ENCODE measurements around the gene CCBE1. TPM values are rescaled to one million over a fixed set of nuclear protein-coding genes. Genes with fewer than 3 reads are reported as not detected.

The CCBE1 gene
- total RNA-seq, 1 experiment from 2014 or later, result 0.09 TPM

GRCh38 chr18:59689756-59690155 is 7.5 kb downstream of the CCBE1 start:
- Mint-ChIP-seq H3K27ac (ENCODE audit: unreplicated experiment) (no peak overlapping the region), H3K36me3 (ENCODE audit: insufficient read depth, unreplicated experiment) (no peaks in the 10 kb centered on the region), H3K4me3 (ENCODE audit: unreplicated experiment) (no peak overlapping the region), H3K4me1 (ENCODE audit: low read depth, unreplicated experiment) (no peaks in the 10 kb centered on the region), H3K27me3 (ENCODE audit: insufficient read depth, unreplicated experiment) (no peaks in the 10 kb centered on the region), H3K9me3 (ENCODE audit: unreplicated experiment) (no peaks in the 10 kb centered on the region)
- CTCF ChIA-PET, result no interaction called here
- no peak for DNase-seq
- Histone ChIP-seq H3K36me3 (ENCODE audit: control insufficient read depth, insufficient read depth, low read length) (no peaks in the 10 kb centered on the region), H3K9me3 (no peaks in the 10 kb centered on the region), H3K4me3 (ENCODE audit: low read depth, low read length) (no peak overlapping the region), H3K4me1 (no peaks in the 10 kb centered on the region), H3K27me3 (replicated peaks; ENCODE audit: control insufficient read depth, insufficient read depth, low read length) (no peaks in the 10 kb centered on the region)
- POLR2A ChIA-PET, result no interaction called here
- intact Hi-C loops (cut with micrococcal nuclease; ENCODE audit: unreplicated experiment), result no loop called here
- no peak for TF ChIP-seq CTCF (IDR thresholded peaks at IDR 0.05; ENCODE audit: insufficient read depth in 1 of 2, low read depth in 1 of 2, low read length in 1 of 2, severe bottlenecking in 1 of 2, unreplicated experiment in 1 of 2)
- no TSS peak for BruUV-seq (replicated peaks)

GRCh38 chr18:59686260-59686659 is 11.0 kb downstream of the CCBE1 start:
- no peak overlapping the region for H3K4me3 ChIP-seq (ENCODE audit: low read depth, low read length)
- no peak overlapping the region for H3K27ac Mint-ChIP-seq (ENCODE audit: unreplicated experiment)
- H3K4me3 Mint-ChIP-seq (ENCODE audit: unreplicated experiment), result no peak overlapping the region
- H3K9me3 Mint-ChIP-seq (ENCODE audit: unreplicated experiment), result no peaks in the 10 kb centered on the region
- no TSS peak for BruUV-seq (replicated peaks)
- CTCF ChIA-PET, result no interaction called here
- POLR2A ChIA-PET, result no interaction called here
- intact Hi-C loops (cut with micrococcal nuclease; ENCODE audit: unreplicated experiment), result no loop called here
- H3K36me3 Mint-ChIP-seq (ENCODE audit: insufficient read depth, unreplicated experiment), result no peaks in the 10 kb centered on the region
- TF ChIP-seq CTCF (IDR thresholded peaks at IDR 0.05; ENCODE audit: insufficient read depth in 1 of 2, low read depth in 1 of 2, low read length in 1 of 2, severe bottlenecking in 1 of 2, unreplicated experiment in 1 of 2), result no peak
- H3K27me3 Mint-ChIP-seq (ENCODE audit: insufficient read depth, unreplicated experiment), result no peaks in the 10 kb centered on the region
- H3K9me3 ChIP-seq, result no peaks in the 10 kb centered on the region
- H3K4me1 ChIP-seq, result no peaks in the 10 kb centered on the region
- no peaks in the 10 kb centered on the region for H3K4me1 Mint-ChIP-seq (ENCODE audit: low read depth, unreplicated experiment)
- H3K27me3 ChIP-seq (replicated peaks; ENCODE audit: control insufficient read depth, insufficient read depth, low read length), result no peaks in the 10 kb centered on the region
- no peak for DNase-seq
- no peaks in the 10 kb centered on the region for H3K36me3 ChIP-seq (ENCODE audit: control insufficient read depth, insufficient read depth, low read length)

- no TSS peak for BruUV-seq (replicated peaks)
- TF ChIP-seq CTCF (IDR thresholded peaks at IDR 0.05; ENCODE audit: insufficient read depth in 1 of 2, low read depth in 1 of 2, low read length in 1 of 2, severe bottlenecking in 1 of 2, unreplicated experiment in 1 of 2), result no peak
- POLR2A ChIA-PET, result no interaction called here
- no peaks in the 10 kb centered on the region for H3K4me1 Mint-ChIP-seq (ENCODE audit: low read depth, unreplicated experiment)
- H3K4me3 Mint-ChIP-seq (ENCODE audit: unreplicated experiment), result no peak overlapping the region
- CTCF ChIA-PET, result no interaction called here
- Histone ChIP-seq H3K4me1 (no peaks in the 10 kb centered on the region), H3K4me3 (ENCODE audit: low read depth, low read length) (no peak overlapping the region), H3K27me3 (replicated peaks; ENCODE audit: control insufficient read depth, insufficient read depth, low read length) (no peaks in the 10 kb centered on the region), H3K9me3 (no peaks in the 10 kb centered on the region), H3K36me3 (ENCODE audit: control insufficient read depth, insufficient read depth, low read length) (no peaks in the 10 kb centered on the region)
- no peaks in the 10 kb centered on the region for H3K9me3 Mint-ChIP-seq (ENCODE audit: unreplicated experiment)
- DNase-seq, result no peak
- no peaks in the 10 kb centered on the region for H3K36me3 Mint-ChIP-seq (ENCODE audit: insufficient read depth, unreplicated experiment)
- intact Hi-C loops (cut with micrococcal nuclease; ENCODE audit: unreplicated experiment), result no loop called here
- H3K27ac Mint-ChIP-seq (ENCODE audit: unreplicated experiment), result no peak overlapping the region
- H3K27me3 Mint-ChIP-seq (ENCODE audit: insufficient read depth, unreplicated experiment), result no peaks in the 10 kb centered on the region
Observed at GRCh38 chr18:59685501-59685900, 11.7 kb downstream of the CCBE1 start.
